Endothelial cell (in vitro differentiated cells): ENCODE measurements around the gene TBL1XR1. TPM values are rescaled to one million over a fixed set of nuclear protein-coding genes. Genes with fewer than 3 reads are reported as not detected.
"Not testable (repeated sequence)": the region's sequence is repeated elsewhere in the genome, so short reads cannot be mapped to it uniquely, and the experiment has no call there.

ENCODE experiments used
- DNase-seq: peaks from one replicate; pipeline ENCODE4 v3.0.0; 2021; ENCODE audit warnings: low spot score
- H3K27ac Mint-ChIP-seq: one replicate; pipeline ENCODE4 v1.8.0; 2021; ENCODE audit warnings: mixed read lengths, inconsistent platforms; ENCODE audit not compliant: unreplicated experiment
- H3K27me3 Mint-ChIP-seq: one replicate; pipeline ENCODE4 v1.8.0; 2021; ENCODE audit warnings: mild to moderate bottlenecking, moderate library complexity, mixed read lengths, inconsistent platforms; ENCODE audit not compliant: unreplicated experiment
- H3K36me3 Mint-ChIP-seq: one replicate; pipeline ENCODE4 v1.8.0; 2021; ENCODE audit warnings: mild to moderate bottlenecking, low read depth, mixed read lengths, inconsistent platforms; ENCODE audit not compliant: unreplicated experiment
- H3K4me1 Mint-ChIP-seq: one replicate; pipeline ENCODE4 v1.8.0; 2021; ENCODE audit warnings: mild to moderate bottlenecking, mixed read lengths, inconsistent platforms; ENCODE audit not compliant: unreplicated experiment
- H3K4me3 Mint-ChIP-seq: one replicate; pipeline ENCODE4 v1.8.0; 2021; ENCODE audit warnings: mild to moderate bottlenecking, mixed read lengths, inconsistent platforms; ENCODE audit not compliant: unreplicated experiment
- H3K9me3 Mint-ChIP-seq: one replicate; pipeline ENCODE4 v1.8.0; 2021; ENCODE audit warnings: mixed read lengths, inconsistent platforms; ENCODE audit not compliant: unreplicated experiment
- CTCF ChIP-seq: fragments of 200-600 bp; sonication (generic); IDR thresholded peaks from one replicate; pipeline ENCODE4 v1.5.0; 2021; ENCODE audit warnings: antibody characterized with exemption; ENCODE audit not compliant: unreplicated experiment
- total RNA-seq: library from RNA; stranded (reverse); fragmentation: NEBNext Ultra II Directional; extraction: Animal tissue kit (Norgen Biotek cat#: 25700); gene quantifications from one replicate; pipeline ENCODE4 v1.2.1, GENCODE V29; 2021; ENCODE audit not compliant: unreplicated experiment

The TBL1XR1 gene
- total RNA-seq, 1 donor from 2014 or later = 156 TPM

GRCh38 chr3:177209509-177209908, 12.2 kb upstream of the TBL1XR1 start:
- no peak for TF ChIP-seq CTCF
- H3K4me3 Mint-ChIP-seq = no peak overlapping the region
- H3K9me3 Mint-ChIP-seq = no peaks in the 10 kb centered on the region
- H3K4me1 Mint-ChIP-seq = no peaks in the 10 kb centered on the region
- peaks cover 5% of the 10 kb centered on the region for H3K27me3 Mint-ChIP-seq
- no peak for DNase-seq
- H3K36me3 Mint-ChIP-seq = peaks cover 3% of the 10 kb centered on the region
- H3K27ac Mint-ChIP-seq = no peak overlapping the region

GRCh38 chr3:177208781-177209180, 11.5 kb upstream of the TBL1XR1 start:
- no peak for TF ChIP-seq CTCF
- DNase-seq = no peak

GRCh38 chr3:177208223-177208622, 10.9 kb upstream of the TBL1XR1 start:
- H3K36me3 Mint-ChIP-seq = peaks cover 4% of the 10 kb centered on the region
- no peak for DNase-seq
- no peak overlapping the region for H3K27ac Mint-ChIP-seq
- peaks cover 5% of the 10 kb centered on the region for H3K27me3 Mint-ChIP-seq
- H3K4me3 Mint-ChIP-seq = no peak overlapping the region
- no peaks in the 10 kb centered on the region for H3K4me1 Mint-ChIP-seq
- no peaks in the 10 kb centered on the region for H3K9me3 Mint-ChIP-seq
- TF ChIP-seq CTCF = no peak

More at GRCh38 chr3:177208781-177209180, 11.5 kb upstream of the TBL1XR1 start:
- Mint-ChIP-seq H3K27me3 (peaks cover 5% of the 10 kb centered on the region), H3K36me3 (peaks cover 4% of the 10 kb centered on the region), H3K4me3 (no peak overlapping the region), H3K4me1 (no peaks in the 10 kb centered on the region), H3K27ac (no peak overlapping the region), H3K9me3 (no peaks in the 10 kb centered on the region)

- no peaks in the 10 kb centered on the region for H3K27me3 Mint-ChIP-seq
- DNase-seq = no peak
- peaks cover 4% of the 10 kb centered on the region for H3K36me3 Mint-ChIP-seq
- H3K9me3 Mint-ChIP-seq = no peaks in the 10 kb centered on the region
- no peak overlapping the region for H3K4me3 Mint-ChIP-seq
- no peak for TF ChIP-seq CTCF
- no peak overlapping the region for H3K27ac Mint-ChIP-seq
- no peaks in the 10 kb centered on the region for H3K4me1 Mint-ChIP-seq
These were observed 9.7 kb upstream of the TBL1XR1 start for GRCh38 chr3:177206936-177207335.

GRCh38 chr3:177203689-177204395, 6.6 kb upstream of the TBL1XR1 start:
- Mint-ChIP-seq H3K4me1 (peaks cover 5% of the 10 kb centered on the region), H3K27ac (no peak overlapping the region), H3K4me3 (no peak overlapping the region), H3K27me3 (peaks cover 4% of the 10 kb centered on the region), H3K9me3 (no peaks in the 10 kb centered on the region), H3K36me3 (peaks cover 4% of the 10 kb centered on the region)
- TF ChIP-seq CTCF = no peak
- no peak for DNase-seq

- not testable (repeated sequence) for H3K36me3 Mint-ChIP-seq, DNase-seq, H3K27ac Mint-ChIP-seq, H3K9me3 Mint-ChIP-seq, H3K4me3 Mint-ChIP-seq, H3K27me3 Mint-ChIP-seq
- H3K4me1 Mint-ChIP-seq = peaks cover 12% of the 10 kb centered on the region
These were observed 5.7 kb upstream of the TBL1XR1 start for GRCh38 chr3:177203016-177203415.
